Cortex of kidney (tissue), 1 donor: ENCODE measurements around the gene PITPNM3.

Source experiments
- DNase-seq: peaks from one replicate; lab custom pipeline; 2025; lab: John Stamatoyannopoulos, UW

Gene PITPNM3

GRCh38 chr17:6551869-6552531 lies 4.4 kb downstream of the PITPNM3 start:
- no peak for DNase-seq

GRCh38 chr17:6551356-6551755 lies 5.0 kb downstream of the PITPNM3 start:
- no peak for DNase-seq

- no peak for DNase-seq
Observed at GRCh38 chr17:6549384-6550036, 6.8 kb downstream of the PITPNM3 start.

- DNase-seq = no peak
Observed at GRCh38 chr17:6548578-6549330, 7.6 kb downstream of the PITPNM3 start.

- no peak for DNase-seq
Observed at GRCh38 chr17:6548034-6548433, 8.3 kb downstream of the PITPNM3 start.

- no peak for DNase-seq
Observed at GRCh38 chr17:6547336-6547735, 9.0 kb downstream of the PITPNM3 start.

- no peak for DNase-seq
Observed at GRCh38 chr17:6546069-6546718, 10.2 kb downstream of the PITPNM3 start.

GRCh38 chr17:6545291-6545690 lies 11.1 kb downstream of the PITPNM3 start:
- DNase-seq = no peak

GRCh38 chr17:6544011-6544370 lies 12.4 kb downstream of the PITPNM3 start:
- DNase-seq = no peak

GRCh38 chr17:6543079-6544010 lies 13.0 kb downstream of the PITPNM3 start:
- no peak for DNase-seq

- DNase-seq = no peak
Observed at GRCh38 chr17:6542577-6542976, 13.8 kb downstream of the PITPNM3 start.

- no peak for DNase-seq
Observed at GRCh38 chr17:6541886-6542285, 14.5 kb downstream of the PITPNM3 start.

- DNase-seq = no peak
Observed at GRCh38 chr17:6539871-6540270, 16.5 kb downstream of the PITPNM3 start.

GRCh38 chr17:6536566-6537065 lies 19.7 kb downstream of the PITPNM3 start:
- DNase-seq = no peak

- no peak for DNase-seq
Observed at GRCh38 chr17:6536053-6536452, 20.3 kb downstream of the PITPNM3 start.

- DNase-seq = no peak
Observed at GRCh38 chr17:6534846-6535514, 21.4 kb downstream of the PITPNM3 start.

- DNase-seq = no peak
Observed at GRCh38 chr17:6532441-6532885, 23.9 kb downstream of the PITPNM3 start.

GRCh38 chr17:6531575-6531974 lies 24.8 kb downstream of the PITPNM3 start:
- DNase-seq = no peak

- no peak for DNase-seq
Observed at GRCh38 chr17:6530324-6530920, 25.9 kb downstream of the PITPNM3 start.

- DNase-seq = no peak
Observed at GRCh38 chr17:6528557-6528956, 27.8 kb downstream of the PITPNM3 start.
